GM23338 (cell line): Measurements from ENCODE around the gene SLC32A1. TPM values are rescaled to one million over a fixed set of nuclear protein-coding genes. Genes with fewer than 3 reads are reported as not detected.

Experiments used
- ATAC-seq: fragments of 200-7000 bp; cut with Tn5 transposase; 3 replicates; pipeline ENCODE4 v1.9.1; 2020
- DNase-seq: peaks from one replicate; pipeline ENCODE4 v3.0.0-alpha.2; 2015; ENCODE audit warnings: low spot score
- H2AFZ ChIP-seq: fragments of 200-600 bp; sonication (generic); 2 replicates; pipeline ENCODE4 v1.8.0; 2016; ENCODE audit warnings: antibody characterized with exemption, mild to moderate bottlenecking, moderate library complexity
- H3F3A ChIP-seq: fragments of 200-600 bp; sonication (generic); replicated peaks from 2 replicates; pipeline ENCODE4 v1.8.0; 2017; ENCODE audit warnings: antibody characterized with exemption, mixed run types, low read depth
- H3K27ac ChIP-seq: fragments of 200-600 bp; sonication (generic); 2 replicates; pipeline ENCODE4 v1.6.1; 2016; ENCODE audit warnings: low read depth
- H3K27me3 ChIP-seq: fragments of 200-600 bp; sonication (generic); 2 replicates; pipeline ENCODE4 v1.8.0; 2016; ENCODE audit warnings: mild to moderate bottlenecking, mixed run types, moderate library complexity; ENCODE audit not compliant: insufficient read depth
- H3K36me3 ChIP-seq: fragments of 200-600 bp; sonication (generic); 2 replicates; pipeline ENCODE4 v1.8.0; 2016; ENCODE audit warnings: mild to moderate bottlenecking; ENCODE audit not compliant: insufficient read depth
- H3K4me1 ChIP-seq: fragments of 200-600 bp; sonication (generic); 2 replicates; pipeline ENCODE4 v1.8.0; 2016; ENCODE audit warnings: mild to moderate bottlenecking, moderate library complexity; ENCODE audit not compliant: insufficient read depth
- H3K4me2 ChIP-seq: fragments of 200-600 bp; sonication (generic); 2 replicates; pipeline ENCODE4 v1.7.1; 2017; ENCODE audit warnings: mixed run types
- H3K4me3 ChIP-seq: fragments of 200-600 bp; sonication (generic); 2 replicates; pipeline ENCODE4 v1.6.1; 2016; ENCODE audit warnings: mixed run types
- H3K79me2 ChIP-seq: fragments of 200-600 bp; sonication (generic); replicated peaks from 2 replicates; pipeline ENCODE4 v1.8.0; 2017; ENCODE audit warnings: mild to moderate bottlenecking; ENCODE audit not compliant: insufficient read depth
- H3K9me2 ChIP-seq: fragments of 200-600 bp; sonication (generic); 2 replicates; pipeline ENCODE4 v1.8.0; 2017; ENCODE audit not compliant: insufficient read depth
- H4K20me1 ChIP-seq: fragments of 200-600 bp; sonication (generic); replicated peaks from 2 replicates; pipeline ENCODE4 v1.8.0; 2017; ENCODE audit warnings: mild to moderate bottlenecking; ENCODE audit not compliant: insufficient read depth
- H3K27ac Mint-ChIP-seq: 2 replicates; pipeline ENCODE4 v1.8.0; 2020; ENCODE audit warnings: inconsistent platforms, mild to moderate bottlenecking, moderate library complexity, mixed read lengths
- H3K27me3 Mint-ChIP-seq: 3 replicates; pipeline ENCODE4 v1.8.0; 2022; ENCODE audit warnings: low read depth, mild to moderate bottlenecking, moderate library complexity, mixed read lengths, inconsistent platforms; ENCODE audit not compliant: insufficient read depth, poor library complexity
- H3K36me3 Mint-ChIP-seq: 3 replicates; pipeline ENCODE4 v1.8.0; 2021; ENCODE audit warnings: low read depth, mild to moderate bottlenecking, inconsistent platforms, moderate library complexity, mixed read lengths
- H3K4me1 Mint-ChIP-seq: 3 replicates; pipeline ENCODE4 v1.8.0; 2020; ENCODE audit warnings: mild to moderate bottlenecking, inconsistent platforms, mixed read lengths
- H3K4me3 Mint-ChIP-seq: 3 replicates; pipeline ENCODE4 v1.8.0; 2021; ENCODE audit warnings: moderate library complexity, mild to moderate bottlenecking, inconsistent platforms, mixed read lengths
- H3K9me3 Mint-ChIP-seq: 3 replicates; pipeline ENCODE4 v1.8.0; 2020; ENCODE audit warnings: moderate library complexity, mild to moderate bottlenecking, inconsistent platforms, mixed read lengths
- CREB1 ChIP-seq: fragments of 250-450 bp; sonication (Bioruptor Pico); IDR thresholded peaks from 2 replicates; pipeline ENCODE4 v1.5.0; 2020; ENCODE audit warnings: low read depth, mild to moderate bottlenecking, moderate library complexity
- EZH2 ChIP-seq: fragments of 200-600 bp; sonication (generic); IDR thresholded peaks from one replicate; pipeline ENCODE4 v1.8.0; 2017; ENCODE audit warnings: antibody characterized with exemption, mild to moderate bottlenecking, low read depth; ENCODE audit not compliant: unreplicated experiment
- EZH2phosphoT487 ChIP-seq: fragments of 200-600 bp; sonication (generic); IDR thresholded peaks from one replicate; pipeline ENCODE4 v1.8.1; 2018; ENCODE audit warnings: antibody characterized with exemption; ENCODE audit not compliant: unreplicated experiment
- NANOG ChIP-seq: IDR thresholded peaks from 2 replicates; pipeline ENCODE4 v1.6.1; 2016; ENCODE audit warnings: antibody characterized with exemption, borderline replicate concordance
- ZNF114 ChIP-seq: fragments of 250-450 bp; sonication (Bioruptor Pico); IDR thresholded peaks from 2 replicates; pipeline ENCODE4 v1.5.0; 2020; ENCODE audit warnings: mild to moderate bottlenecking, moderate library complexity
- ZNF331 ChIP-seq: fragments of 250-450 bp; sonication (Bioruptor Pico); IDR thresholded peaks from 2 replicates; pipeline ENCODE4 v1.5.0; 2020; ENCODE audit warnings: low read depth, mild to moderate bottlenecking, moderate library complexity
- polyA plus RNA-seq: library from polyadenylated mRNA; unstranded; fragments of >200 nt; fragmentation: Nextera tagmentation; extraction: Ambion mirVana; gene quantifications from 2 replicates; pipeline ENCODE4 v1.2.1, GENCODE V29; 2016
- total RNA-seq: library from RNA; depleted of rRNA; stranded (reverse); fragments of >200 nt; shearing (Covaris generic); gene quantifications from 2 replicates; pipeline ENCODE4 v1.2.3, GENCODE V29; 2014
- TF ChIP-seq, protein P1 (sequence below): IDR thresholded peaks from one replicate; pipeline ENCODE4 v1.6.1; 2018; ENCODE audit warnings: antibody characterized with exemption; ENCODE audit not compliant: unreplicated experiment
- TF ChIP-seq, protein P2 (sequence below), 2 experiments: fragments of 200-600 bp in 1 of 2; sonication (generic) in 1 of 2; conservative IDR thresholded peaks; 2 replicates each; pipeline versions ENCODE4 v1.5.1 to v1.6.1; 2016 to 2017; ENCODE audit warnings: antibody characterized with exemption in 2 of 2, low read depth in 2 of 2, mild to moderate bottlenecking in 2 of 2, moderate library complexity in 1 of 2
- TF ChIP-seq, protein P3 (sequence below): IDR thresholded peaks from 2 replicates; pipeline ENCODE4 v1.6.1; 2016; ENCODE audit warnings: antibody characterized with exemption

Gene SLC32A1
- total and polyA plus RNA-seq, 2 experiments from 2014 or later, result 0.87 TPM; not detected in 1

DNA sequence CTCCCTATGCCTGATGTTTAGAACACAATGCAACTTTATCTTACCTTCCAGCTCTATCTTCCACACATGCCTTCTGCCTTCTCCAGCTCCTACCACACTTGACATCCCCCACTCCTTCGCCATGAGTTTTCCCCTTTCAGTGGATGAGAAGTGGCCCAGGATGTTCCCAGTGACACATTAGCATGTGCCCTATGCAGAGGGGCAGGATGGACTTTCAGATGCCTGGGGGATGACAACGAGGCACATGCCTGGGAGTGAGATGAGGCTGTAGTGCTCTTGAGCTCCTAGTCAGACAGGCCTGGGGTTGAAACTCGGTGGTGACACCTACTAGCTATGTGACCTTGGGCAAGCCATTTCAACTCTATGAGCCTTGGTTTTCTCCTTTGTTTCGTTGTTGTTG, 20.1 kb upstream of the SLC32A1 start (continued):
- TF ChIP-seq, protein P1, sequence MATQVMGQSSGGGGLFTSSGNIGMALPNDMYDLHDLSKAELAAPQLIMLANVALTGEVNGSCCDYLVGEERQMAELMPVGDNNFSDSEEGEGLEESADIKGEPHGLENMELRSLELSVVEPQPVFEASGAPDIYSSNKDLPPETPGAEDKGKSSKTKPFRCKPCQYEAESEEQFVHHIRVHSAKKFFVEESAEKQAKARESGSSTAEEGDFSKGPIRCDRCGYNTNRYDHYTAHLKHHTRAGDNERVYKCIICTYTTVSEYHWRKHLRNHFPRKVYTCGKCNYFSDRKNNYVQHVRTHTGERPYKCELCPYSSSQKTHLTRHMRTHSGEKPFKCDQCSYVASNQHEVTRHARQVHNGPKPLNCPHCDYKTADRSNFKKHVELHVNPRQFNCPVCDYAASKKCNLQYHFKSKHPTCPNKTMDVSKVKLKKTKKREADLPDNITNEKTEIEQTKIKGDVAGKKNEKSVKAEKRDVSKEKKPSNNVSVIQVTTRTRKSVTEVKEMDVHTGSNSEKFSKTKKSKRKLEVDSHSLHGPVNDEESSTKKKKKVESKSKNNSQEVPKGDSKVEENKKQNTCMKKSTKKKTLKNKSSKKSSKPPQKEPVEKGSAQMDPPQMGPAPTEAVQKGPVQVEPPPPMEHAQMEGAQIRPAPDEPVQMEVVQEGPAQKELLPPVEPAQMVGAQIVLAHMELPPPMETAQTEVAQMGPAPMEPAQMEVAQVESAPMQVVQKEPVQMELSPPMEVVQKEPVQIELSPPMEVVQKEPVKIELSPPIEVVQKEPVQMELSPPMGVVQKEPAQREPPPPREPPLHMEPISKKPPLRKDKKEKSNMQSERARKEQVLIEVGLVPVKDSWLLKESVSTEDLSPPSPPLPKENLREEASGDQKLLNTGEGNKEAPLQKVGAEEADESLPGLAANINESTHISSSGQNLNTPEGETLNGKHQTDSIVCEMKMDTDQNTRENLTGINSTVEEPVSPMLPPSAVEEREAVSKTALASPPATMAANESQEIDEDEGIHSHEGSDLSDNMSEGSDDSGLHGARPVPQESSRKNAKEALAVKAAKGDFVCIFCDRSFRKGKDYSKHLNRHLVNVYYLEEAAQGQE, result no peak
- no peak for TF ChIP-seq ZNF114 (CRISPR knock-in tag)
- TF ChIP-seq, protein P2, sequence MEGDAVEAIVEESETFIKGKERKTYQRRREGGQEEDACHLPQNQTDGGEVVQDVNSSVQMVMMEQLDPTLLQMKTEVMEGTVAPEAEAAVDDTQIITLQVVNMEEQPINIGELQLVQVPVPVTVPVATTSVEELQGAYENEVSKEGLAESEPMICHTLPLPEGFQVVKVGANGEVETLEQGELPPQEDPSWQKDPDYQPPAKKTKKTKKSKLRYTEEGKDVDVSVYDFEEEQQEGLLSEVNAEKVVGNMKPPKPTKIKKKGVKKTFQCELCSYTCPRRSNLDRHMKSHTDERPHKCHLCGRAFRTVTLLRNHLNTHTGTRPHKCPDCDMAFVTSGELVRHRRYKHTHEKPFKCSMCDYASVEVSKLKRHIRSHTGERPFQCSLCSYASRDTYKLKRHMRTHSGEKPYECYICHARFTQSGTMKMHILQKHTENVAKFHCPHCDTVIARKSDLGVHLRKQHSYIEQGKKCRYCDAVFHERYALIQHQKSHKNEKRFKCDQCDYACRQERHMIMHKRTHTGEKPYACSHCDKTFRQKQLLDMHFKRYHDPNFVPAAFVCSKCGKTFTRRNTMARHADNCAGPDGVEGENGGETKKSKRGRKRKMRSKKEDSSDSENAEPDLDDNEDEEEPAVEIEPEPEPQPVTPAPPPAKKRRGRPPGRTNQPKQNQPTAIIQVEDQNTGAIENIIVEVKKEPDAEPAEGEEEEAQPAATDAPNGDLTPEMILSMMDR (conservative IDR thresholded peaks at IDR 0.05; ENCODE audit: low read depth in 2 of 2), result no peak
- TF ChIP-seq CREB1 (CRISPR knock-in tag), result no peak

DNA sequence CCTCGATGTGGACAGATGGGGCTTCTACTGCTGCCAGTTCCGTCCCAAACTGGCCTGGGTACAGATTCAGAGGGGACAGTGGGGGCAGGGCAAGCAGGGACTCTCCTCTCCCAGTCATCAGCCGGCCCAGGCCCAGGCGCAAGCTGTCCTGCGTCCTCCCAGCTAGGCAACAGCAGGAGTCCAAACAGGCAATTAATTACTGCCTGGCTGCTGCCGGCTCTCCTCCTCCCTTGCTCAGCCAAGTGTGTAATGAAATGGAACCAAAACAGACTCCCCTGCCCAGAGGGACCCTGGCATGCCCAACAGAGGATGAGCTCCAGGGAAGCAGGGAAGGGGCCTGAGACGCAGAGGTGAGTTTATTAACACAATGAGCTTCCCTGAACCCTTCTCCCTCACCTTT, 17.8 kb upstream of the SLC32A1 start:
- peak overlapping the region; percentile 74 for H2AFZ ChIP-seq
- H3F3A ChIP-seq, result no peaks in the 10 kb centered on the region
- H3K9me2 ChIP-seq, result no peaks in the 10 kb centered on the region
- Mint-ChIP-seq H3K27me3 (peaks cover 8% of the 10 kb centered on the region), H3K9me3 (no peaks in the 10 kb centered on the region), H3K4me1 (peaks cover 8% of the 10 kb centered on the region; the same call in 2 of the 3 replicates), H3K27ac (no peak overlapping the region), H3K36me3 (no peaks in the 10 kb centered on the region), H3K4me3 (no peak overlapping the region)
- H3K36me3 ChIP-seq, result no peaks in the 10 kb centered on the region
- H3K79me2 ChIP-seq, result no peaks in the 10 kb centered on the region
- peak; percentile 87 for ATAC-seq
- DNase-seq, result peak; percentile 28
- peaks cover 3% of the 10 kb centered on the region; the same call in 1 of the 2 replicates for H3K4me1 ChIP-seq
- H4K20me1 ChIP-seq, result no peaks in the 10 kb centered on the region; the same call in 1 of the 2 replicates
- H3K27ac ChIP-seq, result no peak overlapping the region
- H3K27me3 ChIP-seq, result no peaks in the 10 kb centered on the region
- no peak overlapping the region for H3K4me2 ChIP-seq
- TF ChIP-seq, protein P3, sequence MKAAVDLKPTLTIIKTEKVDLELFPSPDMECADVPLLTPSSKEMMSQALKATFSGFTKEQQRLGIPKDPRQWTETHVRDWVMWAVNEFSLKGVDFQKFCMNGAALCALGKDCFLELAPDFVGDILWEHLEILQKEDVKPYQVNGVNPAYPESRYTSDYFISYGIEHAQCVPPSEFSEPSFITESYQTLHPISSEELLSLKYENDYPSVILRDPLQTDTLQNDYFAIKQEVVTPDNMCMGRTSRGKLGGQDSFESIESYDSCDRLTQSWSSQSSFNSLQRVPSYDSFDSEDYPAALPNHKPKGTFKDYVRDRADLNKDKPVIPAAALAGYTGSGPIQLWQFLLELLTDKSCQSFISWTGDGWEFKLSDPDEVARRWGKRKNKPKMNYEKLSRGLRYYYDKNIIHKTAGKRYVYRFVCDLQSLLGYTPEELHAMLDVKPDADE, result no peak
- TF ChIP-seq, protein P2 (conservative IDR thresholded peaks at IDR 0.05; ENCODE audit: low read depth in 2 of 2), result no peak
- TF ChIP-seq NANOG (no peak), ZNF331 (CRISPR knock-in tag) (no peak), EZH2phosphoT487 (no peak), EZH2 (no peak)
- no peak overlapping the region for H3K4me3 ChIP-seq
